ENCODE measurements around the gene SLC5A8. TPM values are rescaled to one million over a fixed set of nuclear protein-coding genes. Genes with fewer than 3 reads are reported as not detected.

The SLC5A8 gene
- total RNA-seq, 1 donor from 2014 or later = not detected

- intact Hi-C loops (cut with micrococcal nuclease) = no loop called here
- no peak for TF ChIP-seq CTCF (IDR thresholded peaks at IDR 0.05; ENCODE audit: borderline replicate concordance)
- Histone ChIP-seq H3K27me3 (ENCODE audit: low read depth) (no peaks in the 10 kb centered on the region), H3K4me3 (no peak overlapping the region), H3K9me3 (replicated peaks) (no peaks in the 10 kb centered on the region), H3K27ac (replicated peaks) (no peak overlapping the region), H3K36me3 (no peaks in the 10 kb centered on the region), H3K4me1 (no peaks in the 10 kb centered on the region)
- DNase-seq = no peak
These were observed 19.8 kb upstream of the SLC5A8 start for GRCh38 chr12:101229841-101230241.

- Histone ChIP-seq H3K27ac (replicated peaks) (no peak overlapping the region), H3K27me3 (ENCODE audit: low read depth) (peaks cover 3% of the 10 kb centered on the region), H3K4me3 (no peak overlapping the region), H3K4me1 (no peaks in the 10 kb centered on the region), H3K36me3 (no peaks in the 10 kb centered on the region), H3K9me3 (replicated peaks) (peaks cover 8% of the 10 kb centered on the region)
- intact Hi-C loops (cut with micrococcal nuclease) = no loop called here
- no peak for TF ChIP-seq CTCF (IDR thresholded peaks at IDR 0.05; ENCODE audit: borderline replicate concordance)
- no peak for DNase-seq
These were observed 11.3 kb upstream of the SLC5A8 start for GRCh38 chr12:101221301-101221700.

- H3K27ac ChIP-seq (replicated peaks) = no peak overlapping the region
- DNase-seq = no peak
- peaks cover 8% of the 10 kb centered on the region for H3K9me3 ChIP-seq (replicated peaks)
- H3K4me3 ChIP-seq = no peak overlapping the region
- no peak for TF ChIP-seq CTCF (IDR thresholded peaks at IDR 0.05; ENCODE audit: borderline replicate concordance)
- no peaks in the 10 kb centered on the region for H3K4me1 ChIP-seq
- no peaks in the 10 kb centered on the region for H3K36me3 ChIP-seq
- intact Hi-C loops (cut with micrococcal nuclease) = no loop called here
- peaks cover 18% of the 10 kb centered on the region for H3K27me3 ChIP-seq (ENCODE audit: low read depth)
These were observed 6.8 kb upstream of the SLC5A8 start for GRCh38 chr12:101216810-101217209.

DNA sequence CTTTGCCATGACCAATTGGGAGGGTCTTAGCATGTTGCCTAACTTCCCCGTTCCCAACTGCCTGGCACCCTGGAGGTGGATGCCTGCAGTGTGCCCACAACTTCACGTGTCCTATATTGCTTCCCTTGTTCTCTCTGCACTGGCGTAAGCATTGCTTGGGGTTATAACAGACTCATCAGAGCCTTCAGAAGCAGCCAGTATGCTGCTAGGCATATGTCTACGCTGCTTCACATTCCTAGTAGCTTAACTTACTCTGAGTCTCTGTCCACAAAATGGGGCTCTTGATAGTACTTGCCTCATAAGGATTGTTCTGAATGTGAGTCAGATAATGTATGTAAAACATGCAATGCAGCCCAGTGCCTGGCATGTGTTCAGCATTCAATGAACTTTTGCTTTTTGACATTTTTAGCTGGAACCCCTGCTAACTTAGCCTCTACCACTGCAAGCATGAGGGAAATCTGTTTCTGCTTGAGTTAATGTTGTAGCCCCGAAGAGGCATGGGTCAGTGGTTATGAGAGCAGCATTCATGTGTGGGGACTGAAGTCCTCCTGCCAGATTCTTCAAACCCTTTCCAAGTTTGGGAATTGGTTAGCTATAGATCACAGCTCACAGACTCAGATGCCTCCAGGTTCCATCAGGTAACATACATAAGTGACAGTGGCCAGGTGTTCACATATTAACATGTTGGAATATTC, 2.8 kb downstream of the SLC5A8 start:
- H3K36me3 ChIP-seq = no peaks in the 10 kb centered on the region
- peaks cover 61% of the 10 kb centered on the region for H3K27me3 ChIP-seq (ENCODE audit: low read depth)
- intact Hi-C loops (cut with micrococcal nuclease) = no loop called here

DNA sequence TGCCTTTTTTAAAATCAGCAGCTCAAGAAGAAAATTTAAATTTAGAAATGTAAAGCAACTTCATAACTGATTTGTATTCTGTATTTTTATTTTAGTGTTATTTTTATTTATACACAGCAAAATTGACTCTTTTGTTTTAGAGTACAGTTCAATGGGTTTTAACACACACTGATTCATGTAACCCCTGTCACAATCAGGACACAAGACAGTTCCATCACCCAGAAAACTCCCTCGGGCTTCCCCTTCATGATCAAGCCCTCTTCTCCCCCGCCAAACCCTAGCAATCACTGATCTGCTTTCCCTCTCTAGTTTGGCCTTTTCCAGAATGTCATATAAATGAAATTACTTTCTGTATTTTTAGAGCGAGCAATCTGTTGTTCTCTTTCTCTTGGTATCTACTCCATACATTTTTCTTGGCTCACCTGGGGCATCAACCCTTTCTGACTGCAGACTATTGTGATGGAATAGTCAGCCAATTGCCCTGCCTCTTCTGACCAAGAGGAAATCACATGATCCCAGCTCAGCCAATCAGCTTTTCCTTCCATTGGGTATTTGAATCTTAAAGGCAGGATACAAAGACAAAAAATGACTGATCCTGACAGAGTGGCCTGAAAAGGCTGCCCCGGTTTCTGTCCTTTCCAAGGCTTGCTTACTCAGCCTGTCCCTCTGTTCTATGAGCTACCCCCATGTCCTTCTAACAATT, 5.3 kb downstream of the SLC5A8 start:
- no peaks in the 10 kb centered on the region for H3K4me1 ChIP-seq
- no peaks in the 10 kb centered on the region for H3K36me3 ChIP-seq
- intact Hi-C loops (cut with micrococcal nuclease) = no loop called here
- peaks cover 36% of the 10 kb centered on the region for H3K27me3 ChIP-seq (ENCODE audit: low read depth)
- no peak overlapping the region for H3K4me3 ChIP-seq
- no peak overlapping the region for H3K27ac ChIP-seq (replicated peaks)
- no peak for DNase-seq
- H3K9me3 ChIP-seq (replicated peaks) = no peaks in the 10 kb centered on the region
- no peak for TF ChIP-seq CTCF (IDR thresholded peaks at IDR 0.05; ENCODE audit: borderline replicate concordance)

More for the DNA sequence above, 2.8 kb downstream of the SLC5A8 start:
- no peak overlapping the region for H3K4me3 ChIP-seq
- H3K27ac ChIP-seq (replicated peaks) = no peak overlapping the region
- no peaks in the 10 kb centered on the region for H3K4me1 ChIP-seq
- no peaks in the 10 kb centered on the region for H3K9me3 ChIP-seq (replicated peaks)
- no peak for TF ChIP-seq CTCF (IDR thresholded peaks at IDR 0.05; ENCODE audit: borderline replicate concordance)
- DNase-seq = no peak

Measured in left ventricle myocardium inferior (tissue), 1 donor.